DOHH2 (cell line): ENCODE data around the gene GREB1.

Experiments
- H3F3A ChIP-seq: fragments of 200-600 bp; sonication (generic), shearing (Covaris generic); 2 replicates; pipeline ENCODE4 v1.6.0; 2016; ENCODE audit warnings: antibody characterized with exemption, mild to moderate bottlenecking; ENCODE audit not compliant: control insufficient read depth, insufficient read depth
- H3K27ac ChIP-seq: fragments of 200-600 bp; sonication (generic); 2 replicates; pipeline ENCODE4 v1.5.1; 2014; ENCODE audit warnings: low read depth, mild to moderate bottlenecking, low read length, moderate library complexity
- H3K27me3 ChIP-seq: fragments of 200-600 bp; sonication (generic); 2 replicates; pipeline ENCODE4 v1.6.1; 2014; ENCODE audit warnings: mild to moderate bottlenecking, low read length, mixed read lengths; ENCODE audit not compliant: control insufficient read depth
- H3K36me3 ChIP-seq: fragments of 200-600 bp; sonication (generic); 2 replicates; pipeline ENCODE4 v1.6.1; 2014; ENCODE audit warnings: mild to moderate bottlenecking, low read length, moderate library complexity, mixed read lengths; ENCODE audit not compliant: control insufficient read depth
- H3K4me1 ChIP-seq: fragments of 200-600 bp; sonication (generic); 2 replicates; pipeline ENCODE4 v1.6.1; 2014; ENCODE audit warnings: mild to moderate bottlenecking, low read length, mixed read lengths; ENCODE audit not compliant: control insufficient read depth
- H3K4me2 ChIP-seq: fragments of 200-600 bp; sonication (generic); 2 replicates; pipeline ENCODE4 v1.6.0; 2014; ENCODE audit warnings: mild to moderate bottlenecking, low read length, moderate library complexity
- H3K4me3 ChIP-seq: fragments of 200-600 bp; sonication (generic); 2 replicates; pipeline ENCODE4 v1.5.1; 2014; ENCODE audit warnings: mild to moderate bottlenecking, low read length, mixed read lengths
- H3K79me2 ChIP-seq: fragments of 200-600 bp; sonication (generic); 2 replicates; pipeline ENCODE4 v1.6.1; 2014; ENCODE audit warnings: mild to moderate bottlenecking, low read length, mixed read lengths; ENCODE audit not compliant: control insufficient read depth
- H3K9me2 ChIP-seq: fragments of 200-600 bp; sonication (generic); replicated peaks from 2 replicates; pipeline ENCODE4 v1.6.1; 2014; ENCODE audit warnings: mild to moderate bottlenecking, low read length, mixed read lengths; ENCODE audit not compliant: control insufficient read depth
- H3K9me3 ChIP-seq: fragments of 200-600 bp; sonication (generic); 2 replicates; pipeline ENCODE4 v1.6.1; 2014; ENCODE audit warnings: antibody characterized with exemption, low read length, mixed read lengths; ENCODE audit not compliant: control insufficient read depth, insufficient read depth
- H4K20me1 ChIP-seq: fragments of 200-600 bp; sonication (generic); 2 replicates; pipeline ENCODE4 v1.6.0; 2014; ENCODE audit warnings: low read depth, mild to moderate bottlenecking, antibody characterized with exemption, low read length, moderate library complexity; ENCODE audit not compliant: control insufficient read depth, insufficient read depth
- CTCF ChIP-seq: fragments of 200-600 bp; sonication (generic); IDR thresholded peaks from one replicate; pipeline ENCODE4 v1.5.1; 2014; ENCODE audit warnings: antibody characterized with exemption, mild to moderate bottlenecking, low read depth, low read length; ENCODE audit not compliant: poor library complexity, severe bottlenecking
- EZH2phosphoT487 ChIP-seq: fragments of 200-600 bp; sonication (generic); IDR thresholded peaks from 2 replicates; pipeline ENCODE4 v1.6.1; 2017; ENCODE audit warnings: borderline replicate concordance, mild to moderate bottlenecking, antibody characterized with exemption, low read length, moderate library complexity, mixed read lengths

GREB1 gene

GRCh38 chr2:11514904-11515303 is 18.9 kb upstream of the GREB1 start:
- TF ChIP-seq CTCF: no peak
- no peak for TF ChIP-seq EZH2phosphoT487
- Histone ChIP-seq H3F3A (no peaks in the 10 kb centered on the region), H3K79me2 (no peaks in the 10 kb centered on the region), H3K9me2 (no peaks in the 10 kb centered on the region), H3K36me3 (no peaks in the 10 kb centered on the region), H3K4me3 (no peak overlapping the region), H3K9me3 (no peaks in the 10 kb centered on the region), H3K27ac (no peak overlapping the region), H4K20me1 (no peaks in the 10 kb centered on the region), H3K27me3 (no peaks in the 10 kb centered on the region), H3K4me2 (no peak overlapping the region), H3K4me1 (no peaks in the 10 kb centered on the region)

- no peak overlapping the region for H3K4me2 ChIP-seq
These were observed 18.3 kb upstream of the GREB1 start for GRCh38 chr2:11515490-11515981.

GRCh38 chr2:11516984-11517648 is 16.7 kb upstream of the GREB1 start:
- Histone ChIP-seq H3K27me3 (no peaks in the 10 kb centered on the region), H3K79me2 (no peaks in the 10 kb centered on the region), H3K4me3 (no peak overlapping the region), H3K9me3 (no peaks in the 10 kb centered on the region), H3K4me2 (no peak overlapping the region), H3K4me1 (no peaks in the 10 kb centered on the region), H3K9me2 (no peaks in the 10 kb centered on the region), H3K27ac (no peak overlapping the region), H3F3A (no peaks in the 10 kb centered on the region), H4K20me1 (no peaks in the 10 kb centered on the region), H3K36me3 (no peaks in the 10 kb centered on the region)
- TF ChIP-seq EZH2phosphoT487: no peak
- no peak for TF ChIP-seq CTCF

More at GRCh38 chr2:11515490-11515981, 18.3 kb upstream of the GREB1 start:
- no peaks in the 10 kb centered on the region for H3K4me1 ChIP-seq
- no peaks in the 10 kb centered on the region for H4K20me1 ChIP-seq
- H3K27me3 ChIP-seq: no peaks in the 10 kb centered on the region
- no peaks in the 10 kb centered on the region for H3K36me3 ChIP-seq
- no peaks in the 10 kb centered on the region for H3K9me3 ChIP-seq
- no peaks in the 10 kb centered on the region for H3K9me2 ChIP-seq
- H3K4me3 ChIP-seq: no peak overlapping the region
- H3K79me2 ChIP-seq: no peaks in the 10 kb centered on the region
- no peak for TF ChIP-seq CTCF
- H3F3A ChIP-seq: no peaks in the 10 kb centered on the region
- no peak overlapping the region for H3K27ac ChIP-seq
